Hypothalamus (tissue), 51 donors: Measurements from ENCODE around the gene TESMIN.

Experiments used
- DNase-seq, 51 donors: peaks; one replicate each; lab custom pipeline; 2025; lab: John Stamatoyannopoulos, UW

Gene TESMIN

GRCh38 chr11:68714060-68714856, 37.1 kb downstream of the TESMIN start:
- DNase-seq = peak in 7 of 51 donors; percentile 6 to 30 (median 16)

- DNase-seq = no peak
These were observed 40.2 kb downstream of the TESMIN start for GRCh38 chr11:68711114-68711513.

GRCh38 chr11:68710409-68710808, 40.9 kb downstream of the TESMIN start:
- DNase-seq = no peak

- DNase-seq = no peak
These were observed 42.3 kb downstream of the TESMIN start for GRCh38 chr11:68709062-68709461.

- DNase-seq = no peak
These were observed 43.8 kb downstream of the TESMIN start for GRCh38 chr11:68707527-68707926.

GRCh38 chr11:68704887-68705286, 46.4 kb downstream of the TESMIN start:
- no peak for DNase-seq

GRCh38 chr11:68698993-68699392, 52.3 kb downstream of the TESMIN start:
- DNase-seq = no peak

- no peak for DNase-seq
These were observed 55.8 kb downstream of the TESMIN start for GRCh38 chr11:68695531-68695930.

- DNase-seq = no peak
These were observed 56.7 kb downstream of the TESMIN start for GRCh38 chr11:68694431-68695297.

- DNase-seq = no peak
These were observed 57.8 kb downstream of the TESMIN start for GRCh38 chr11:68693484-68693882.

GRCh38 chr11:68692871-68693483, 58.3 kb downstream of the TESMIN start:
- no peak for DNase-seq

GRCh38 chr11:68692115-68692514, 59.2 kb downstream of the TESMIN start:
- DNase-seq = no peak

- no peak for DNase-seq
These were observed 59.9 kb downstream of the TESMIN start for GRCh38 chr11:68691402-68691784.

- no peak for DNase-seq
These were observed 60.5 kb downstream of the TESMIN start for GRCh38 chr11:68690671-68691401.

GRCh38 chr11:68689737-68690625, 61.3 kb downstream of the TESMIN start:
- no peak for DNase-seq

- no peak for DNase-seq
These were observed 62.4 kb downstream of the TESMIN start for GRCh38 chr11:68688881-68689280.

GRCh38 chr11:68687986-68688385, 63.3 kb downstream of the TESMIN start:
- no peak for DNase-seq

- no peak for DNase-seq
These were observed 64.0 kb downstream of the TESMIN start for GRCh38 chr11:68687311-68687710.

GRCh38 chr11:68686486-68686885, 64.8 kb downstream of the TESMIN start:
- no peak for DNase-seq
